Measurements from ENCODE around the gene PURB. TPM values are rescaled to one million over a fixed set of nuclear protein-coding genes. Genes with fewer than 3 reads are reported as not detected.
A peak's percentile ranks its signal among the peaks of the same experiment; 100 is the strongest.

Gene PURB
- total RNA-seq, 1 donor = 29.8 TPM

DNA sequence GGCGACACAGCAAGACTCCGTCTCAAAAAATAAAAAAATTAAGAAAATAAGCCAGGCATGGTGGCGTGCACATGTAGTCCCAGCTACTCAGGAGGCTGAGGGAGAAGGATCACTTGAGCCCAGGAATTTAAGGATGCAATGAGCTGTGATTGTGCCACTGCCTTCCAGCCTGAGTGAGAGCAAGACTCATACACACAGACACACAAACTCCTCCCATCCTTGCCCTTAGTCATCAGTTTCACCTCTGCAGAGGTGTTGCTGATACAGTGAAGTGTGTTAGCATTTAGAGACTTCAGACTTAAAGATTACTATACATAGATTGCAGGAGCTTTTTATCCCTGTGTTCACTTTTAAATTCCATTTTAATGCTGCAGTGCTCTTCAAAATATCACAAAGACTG is 31.9 kb downstream of the PURB start:
- no peak for DNase-seq (ENCODE audit: low read depth)
- H3K4me3 ChIP-seq (ENCODE audit: low read depth, low read length) = no peak overlapping the region
- TF ChIP-seq, protein P1, sequence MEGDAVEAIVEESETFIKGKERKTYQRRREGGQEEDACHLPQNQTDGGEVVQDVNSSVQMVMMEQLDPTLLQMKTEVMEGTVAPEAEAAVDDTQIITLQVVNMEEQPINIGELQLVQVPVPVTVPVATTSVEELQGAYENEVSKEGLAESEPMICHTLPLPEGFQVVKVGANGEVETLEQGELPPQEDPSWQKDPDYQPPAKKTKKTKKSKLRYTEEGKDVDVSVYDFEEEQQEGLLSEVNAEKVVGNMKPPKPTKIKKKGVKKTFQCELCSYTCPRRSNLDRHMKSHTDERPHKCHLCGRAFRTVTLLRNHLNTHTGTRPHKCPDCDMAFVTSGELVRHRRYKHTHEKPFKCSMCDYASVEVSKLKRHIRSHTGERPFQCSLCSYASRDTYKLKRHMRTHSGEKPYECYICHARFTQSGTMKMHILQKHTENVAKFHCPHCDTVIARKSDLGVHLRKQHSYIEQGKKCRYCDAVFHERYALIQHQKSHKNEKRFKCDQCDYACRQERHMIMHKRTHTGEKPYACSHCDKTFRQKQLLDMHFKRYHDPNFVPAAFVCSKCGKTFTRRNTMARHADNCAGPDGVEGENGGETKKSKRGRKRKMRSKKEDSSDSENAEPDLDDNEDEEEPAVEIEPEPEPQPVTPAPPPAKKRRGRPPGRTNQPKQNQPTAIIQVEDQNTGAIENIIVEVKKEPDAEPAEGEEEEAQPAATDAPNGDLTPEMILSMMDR (IDR thresholded peaks at IDR 0.05; ENCODE audit: insufficient read depth, low read depth, low read length) = no peak

GRCh38 chr7:44852590-44852989 is 32.7 kb downstream of the PURB start:
- TF ChIP-seq, protein P1 (IDR thresholded peaks at IDR 0.05; ENCODE audit: insufficient read depth, low read depth, low read length) = no peak
- no peak overlapping the region for H3K4me3 ChIP-seq (ENCODE audit: low read depth, low read length)
- DNase-seq (ENCODE audit: low read depth) = no peak

- no peak overlapping the region for H3K4me3 ChIP-seq (ENCODE audit: low read depth, low read length)
- TF ChIP-seq, protein P1 (IDR thresholded peaks at IDR 0.05; ENCODE audit: insufficient read depth, low read depth, low read length) = no peak
- DNase-seq (ENCODE audit: low read depth) = peak; percentile 85
Observed at GRCh38 chr7:44849885-44850544, 35.3 kb downstream of the PURB start.

- no peak for DNase-seq (ENCODE audit: low read depth)
- TF ChIP-seq, protein P1 (IDR thresholded peaks at IDR 0.05; ENCODE audit: insufficient read depth, low read depth, low read length) = no peak
- H3K4me3 ChIP-seq (ENCODE audit: low read depth, low read length) = peak overlapping the region; percentile 68
Observed at GRCh38 chr7:44849259-44849884, 36.0 kb downstream of the PURB start.

- peak; percentile 100 for DNase-seq (ENCODE audit: low read depth)
- TF ChIP-seq, protein P1 (IDR thresholded peaks at IDR 0.05; ENCODE audit: insufficient read depth, low read depth, low read length) = no peak
- H3K4me3 ChIP-seq (ENCODE audit: low read depth, low read length) = peak within 1 kb of the TSS; percentile 80
Observed at GRCh38 chr7:44847920-44848634, 37.3 kb downstream of the PURB start, which contains the start of gene H2AZ2. Gene H2AZ2 (minus strand): TSS chr7:44848087. CDS start chr7:44847971, 116 bp downstream.

- DNase-seq (ENCODE audit: low read depth) = peak; percentile 92
- H3K4me3 ChIP-seq (ENCODE audit: low read depth, low read length) = peak overlapping the region; percentile 80
- TF ChIP-seq, protein P1 (IDR thresholded peaks at IDR 0.05; ENCODE audit: insufficient read depth, low read depth, low read length) = peak; percentile 81
Observed at GRCh38 chr7:44847509-44847919, 37.8 kb downstream of the PURB start.

Data from fibroblast of villous mesenchyme (primary cell).